Smooth muscle cell (in vitro differentiated cells): ENCODE results near the gene MAGI2. TPM values are rescaled to one million over a fixed set of nuclear protein-coding genes. Genes with fewer than 3 reads are reported as not detected.

Experiments used
- DNase-seq: peaks from one replicate; lab custom pipeline; 2025; ENCODE audit not compliant: unreplicated experiment; lab: John Stamatoyannopoulos, UW
- H2AFZ ChIP-seq: fragments of 200-600 bp; sonication (generic); 2 replicates; pipeline ENCODE4 v1.6.0; 2016; ENCODE audit warnings: antibody characterized with exemption, low read depth, mild to moderate bottlenecking
- H3F3A ChIP-seq: fragments of 200-600 bp; sonication (generic); 2 replicates; pipeline ENCODE4 v1.6.0; 2017; ENCODE audit warnings: antibody characterized with exemption, low read depth
- H3K27ac ChIP-seq: fragments of 200-600 bp; sonication (generic); 2 replicates; pipeline ENCODE4 v1.5.1; 2016; ENCODE audit warnings: low read depth, mild to moderate bottlenecking
- H3K27me3 ChIP-seq: fragments of 200-600 bp; sonication (generic); 2 replicates; pipeline ENCODE4 v1.6.1; 2016; ENCODE audit warnings: low read depth, mild to moderate bottlenecking
- H3K36me3 ChIP-seq: fragments of 200-600 bp; sonication (generic); 2 replicates; pipeline ENCODE4 v1.5.1; 2016; ENCODE audit warnings: low read depth
- H3K4me1 ChIP-seq: fragments of 200-600 bp; sonication (generic); 2 replicates; pipeline ENCODE4 v1.5.1; 2016; ENCODE audit warnings: low read depth
- H3K4me2 ChIP-seq: fragments of 200-600 bp; sonication (generic); 2 replicates; pipeline ENCODE4 v1.6.0; 2016; ENCODE audit warnings: mild to moderate bottlenecking
- H3K4me3 ChIP-seq: fragments of 200-600 bp; sonication (generic); 2 replicates; pipeline ENCODE4 v1.5.1; 2016; ENCODE audit warnings: mild to moderate bottlenecking
- H3K79me2 ChIP-seq: fragments of 200-600 bp; sonication (generic); 2 replicates; pipeline ENCODE4 v1.6.0; 2016; ENCODE audit warnings: low read depth, mild to moderate bottlenecking
- H3K9ac ChIP-seq: fragments of 200-600 bp; sonication (generic); 2 replicates; pipeline ENCODE4 v1.6.0; 2016; ENCODE audit warnings: low read depth
- H3K9me3 ChIP-seq: fragments of 200-600 bp; sonication (generic); replicated peaks from 2 replicates; pipeline ENCODE4 v1.5.1; 2016; ENCODE audit warnings: low read depth
- H4K20me1 ChIP-seq: fragments of 200-600 bp; sonication (generic); 2 replicates; pipeline ENCODE4 v1.6.0; 2016; ENCODE audit warnings: low read depth
- WGBS: methylation state at CpG from one replicate; pipeline ENCODE4 v1.1.7; 2016; ENCODE audit warnings: low lambda C conversion rate; 5-methylcytosine and 5-hydroxymethylcytosine counted together
- polyA plus RNA-seq: library from polyadenylated mRNA; unstranded; fragments of >200 nt; fragmentation: Nextera tagmentation; extraction: Ambion mirVana; gene quantifications from 2 replicates; pipeline ENCODE4 v1.2.1, GENCODE V29; 2016
- total RNA-seq: library from RNA; depleted of rRNA; stranded (reverse); fragments of >200 nt; gene quantifications from 2 replicates; pipeline ENCODE4 v1.2.3, GENCODE V29; 2014
- TF ChIP-seq, protein P1 (sequence below): fragments of 200-600 bp; sonication (generic); IDR thresholded peaks from 2 replicates; pipeline ENCODE4 v1.5.1; 2017; ENCODE audit warnings: borderline replicate concordance, mild to moderate bottlenecking, antibody characterized with exemption; ENCODE audit not compliant: insufficient read depth, poor library complexity, severe bottlenecking

MAGI2 gene
- total and polyA plus RNA-seq, 2 experiments from 2014 or later, result 3.4 to 10.7 TPM

DNA sequence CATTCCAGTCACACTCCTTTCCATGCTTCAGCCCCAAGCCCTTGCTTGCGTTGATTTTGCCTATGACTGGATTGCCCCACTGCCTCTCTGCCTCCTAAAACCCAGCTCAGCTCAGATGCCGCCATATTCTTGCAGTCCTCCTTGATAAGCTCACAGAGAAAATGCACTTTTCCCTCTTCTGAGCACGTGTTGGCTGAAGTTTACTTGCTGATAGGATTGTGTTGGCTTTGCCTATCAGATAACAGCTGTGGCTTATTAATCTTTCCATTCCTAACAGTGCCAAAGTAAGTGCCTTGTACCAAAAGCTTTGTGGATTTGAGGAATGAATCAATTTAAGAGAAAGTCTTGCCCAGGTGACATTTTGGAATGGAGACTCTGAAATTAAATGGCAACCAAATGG is 1405.7 kb downstream of the MAGI2 start:
- Histone ChIP-seq H3K27me3 (no peaks in the 10 kb centered on the region), H3K79me2 (no peaks in the 10 kb centered on the region), H3K4me1 (peaks cover 6% of the 10 kb centered on the region), H3K4me2 (no peak overlapping the region), H4K20me1 (no peaks in the 10 kb centered on the region), H2AFZ (no peak overlapping the region), H3K27ac (no peak overlapping the region), H3K9ac (no peak overlapping the region), H3K4me3 (no peak overlapping the region), H3K36me3 (no peaks in the 10 kb centered on the region), H3K9me3 (no peaks in the 10 kb centered on the region), H3F3A (no peaks in the 10 kb centered on the region)
- TF ChIP-seq, protein P1, sequence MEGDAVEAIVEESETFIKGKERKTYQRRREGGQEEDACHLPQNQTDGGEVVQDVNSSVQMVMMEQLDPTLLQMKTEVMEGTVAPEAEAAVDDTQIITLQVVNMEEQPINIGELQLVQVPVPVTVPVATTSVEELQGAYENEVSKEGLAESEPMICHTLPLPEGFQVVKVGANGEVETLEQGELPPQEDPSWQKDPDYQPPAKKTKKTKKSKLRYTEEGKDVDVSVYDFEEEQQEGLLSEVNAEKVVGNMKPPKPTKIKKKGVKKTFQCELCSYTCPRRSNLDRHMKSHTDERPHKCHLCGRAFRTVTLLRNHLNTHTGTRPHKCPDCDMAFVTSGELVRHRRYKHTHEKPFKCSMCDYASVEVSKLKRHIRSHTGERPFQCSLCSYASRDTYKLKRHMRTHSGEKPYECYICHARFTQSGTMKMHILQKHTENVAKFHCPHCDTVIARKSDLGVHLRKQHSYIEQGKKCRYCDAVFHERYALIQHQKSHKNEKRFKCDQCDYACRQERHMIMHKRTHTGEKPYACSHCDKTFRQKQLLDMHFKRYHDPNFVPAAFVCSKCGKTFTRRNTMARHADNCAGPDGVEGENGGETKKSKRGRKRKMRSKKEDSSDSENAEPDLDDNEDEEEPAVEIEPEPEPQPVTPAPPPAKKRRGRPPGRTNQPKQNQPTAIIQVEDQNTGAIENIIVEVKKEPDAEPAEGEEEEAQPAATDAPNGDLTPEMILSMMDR, result no peak
- no peak for DNase-seq
- WGBS, result 90% methylated on average over 3 of the region's 3 CpGs

DNA sequence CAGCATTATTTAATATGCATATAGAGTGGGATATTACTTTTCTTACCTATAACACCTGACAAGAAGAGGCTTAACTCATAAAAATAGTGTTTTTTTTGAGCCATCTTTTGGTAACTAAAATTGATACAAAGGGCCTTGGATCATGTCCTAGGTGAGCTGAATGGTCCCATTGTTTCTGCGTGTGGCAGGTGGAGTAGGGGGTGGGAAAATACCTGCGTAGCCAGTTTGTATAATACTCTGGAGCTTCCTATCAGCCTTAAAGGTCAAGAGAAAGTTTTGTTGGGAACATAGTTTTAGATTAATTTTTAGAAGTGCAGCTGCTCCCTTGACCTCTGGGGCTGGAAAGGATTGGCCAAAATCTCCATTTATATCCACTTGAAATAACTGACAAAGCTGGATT is 1410.3 kb downstream of the MAGI2 start:
- Histone ChIP-seq H4K20me1 (no peaks in the 10 kb centered on the region), H2AFZ (no peak overlapping the region), H3K4me3 (no peak overlapping the region), H3K9me3 (no peaks in the 10 kb centered on the region), H3K79me2 (no peaks in the 10 kb centered on the region), H3K9ac (no peak overlapping the region), H3K36me3 (no peaks in the 10 kb centered on the region), H3F3A (no peaks in the 10 kb centered on the region), H3K27ac (no peak overlapping the region), H3K4me1 (peaks cover 7% of the 10 kb centered on the region), H3K4me2 (no peak overlapping the region), H3K27me3 (no peaks in the 10 kb centered on the region)
- 80% methylated on average over 2 of the region's 2 CpGs for WGBS
- DNase-seq, result no peak
- TF ChIP-seq, protein P1, result no peak

DNA sequence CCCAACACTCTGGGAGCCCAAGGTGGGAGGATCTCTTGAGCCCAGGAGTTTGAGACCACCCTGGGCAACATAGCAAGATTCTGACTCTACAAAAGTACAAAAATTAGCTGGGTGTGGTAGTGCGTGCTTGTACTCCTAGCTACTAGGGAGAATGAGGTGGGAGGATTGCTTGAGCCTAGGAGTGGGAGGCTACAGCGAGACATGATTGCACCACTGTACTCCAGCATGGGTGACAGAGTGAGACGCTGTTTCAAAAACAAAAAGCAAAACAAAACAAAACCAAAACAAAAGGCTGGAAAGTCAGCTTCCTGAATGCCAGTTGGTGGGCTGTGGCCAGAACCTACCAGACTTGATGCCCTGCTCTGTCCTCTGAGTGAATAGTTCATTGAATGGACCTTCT is 1412.0 kb downstream of the MAGI2 start:
- Histone ChIP-seq H3K79me2 (no peaks in the 10 kb centered on the region), H3K9ac (no peak overlapping the region), H3F3A (no peaks in the 10 kb centered on the region), H3K9me3 (no peaks in the 10 kb centered on the region), H2AFZ (no peak overlapping the region), H3K36me3 (no peaks in the 10 kb centered on the region), H3K4me3 (no peak overlapping the region), H3K4me1 (peaks cover 7% of the 10 kb centered on the region), H3K27ac (no peak overlapping the region), H4K20me1 (no peaks in the 10 kb centered on the region), H3K27me3 (no peaks in the 10 kb centered on the region), H3K4me2 (no peak overlapping the region)
- no peak for DNase-seq
- 84% methylated on average over 3 of the region's 3 CpGs for WGBS
- TF ChIP-seq, protein P1, result no peak
